Esophagus muscularis mucosa (tissue), 4 donors: Measurements from ENCODE around the gene ABTB2. TPM values are rescaled to one million over a fixed set of nuclear protein-coding genes. Genes with fewer than 3 reads are reported as not detected.

Experiments
- DNase-seq: peaks from one replicate; pipeline ENCODE4 v3.0.0-alpha.2; 2017; ENCODE audit errors: extremely low spot score
- H3K27ac ChIP-seq, 4 donors: fragments of 200-600 bp; sonication (generic); replicated peaks in 1 of 4; 1 replicate in 3 of 4; 2 replicates in 1 of 4; pipeline ENCODE4 v1.5.1; 2016 to 2019; ENCODE audit warnings: mild to moderate bottlenecking in 1 of 4
- H3K27me3 ChIP-seq, 4 donors: fragments of 200-600 bp; sonication (generic); one replicate each; pipeline versions ENCODE4 v1.5.1 to v1.6.0; 2016 to 2019
- H3K36me3 ChIP-seq, 4 donors: fragments of 200-600 bp; sonication (generic); one replicate each; pipeline ENCODE4 v1.5.1; 2016 to 2019
- H3K4me1 ChIP-seq, 4 donors: fragments of 200-600 bp; sonication (generic); one replicate each; pipeline ENCODE4 v1.5.1; 2016 to 2019
- H3K4me3 ChIP-seq, 4 donors: fragments of 200-600 bp; sonication (generic); 1 replicate in 2 of 4; 2 replicates in 2 of 4; pipeline ENCODE4 v1.5.1; 2016 to 2019; ENCODE audit warnings: mild to moderate bottlenecking in 4 of 4, moderate library complexity in 1 of 4
- H3K9me3 ChIP-seq, 4 donors: fragments of 200-600 bp; sonication (generic); 1 replicate in 3 of 4; 2 replicates in 1 of 4; pipeline ENCODE4 v1.5.1; 2016 to 2019
- CTCF ChIP-seq, 3 experiments: fragments of 200-600 bp in 2 of 3; fragments of 450-650 bp in 1 of 3; sonication (generic) in 2 of 3; IDR thresholded peaks; one replicate each; pipeline ENCODE4 v1.5.1; 2017 to 2019; ENCODE audit warnings: antibody characterized with exemption in 3 of 3, mild to moderate bottlenecking in 2 of 3, moderate library complexity in 1 of 3
- EP300 ChIP-seq: sonication (generic); formaldehyde crosslinking; IDR thresholded peaks from one replicate; pipeline ENCODE4 v1.6.1; 2017; ENCODE audit warnings: antibody characterized with exemption
- POLR2A ChIP-seq: fragments of 450-650 bp; IDR thresholded peaks from one replicate; pipeline ENCODE4 v1.6.1; 2017; ENCODE audit warnings: antibody characterized with exemption, moderate library complexity, mild to moderate bottlenecking, low read depth
- POLR2AphosphoS5 ChIP-seq, 2 donors: sonication (generic); formaldehyde crosslinking; IDR thresholded peaks; one replicate each; pipeline ENCODE4 v1.6.1; 2017; ENCODE audit warnings: antibody characterized with exemption in 2 of 2
- WGBS: methylation state at CpG from one replicate; pipeline ENCODE4 v1.1.5; 2018; 5-methylcytosine and 5-hydroxymethylcytosine counted together
- intact Hi-C: fragments of 100-400 bp; cut with DNase I; formaldehyde crosslinking; loops from one replicate; pipeline ENCODE4 v1.15.1; 2023
- total RNA-seq, 4 donors: library from RNA; depleted of rRNA; stranded (reverse); fragments of >200 nt; gene quantifications; one replicate each; pipeline versions ENCODE4 v1.1.0 to v1.2.1, GENCODE V29; 2016

ABTB2 gene
- total RNA-seq, 4 donors from 2014 or later: 5.0 to 8.0 (median 7.2) TPM

- intact Hi-C loops: no loop called here
- 74% methylated on average over 11 of the region's 18 CpGs for WGBS
- Histone ChIP-seq H3K9me3 (no peaks in the 10 kb centered on the region), H3K36me3 (peaks cover 0 to 18% (median 11%) of the 10 kb centered on the region in 4 donors), H3K27ac (no peak overlapping the region), H3K4me1 (peaks cover 0 to 3% (median 2%) of the 10 kb centered on the region in 4 donors), H3K27me3 (no peaks in the 10 kb centered on the region), H3K4me3 (no peak overlapping the region)
- TF ChIP-seq POLR2A: no peak
- TF ChIP-seq EP300: no peak
- no peak for TF ChIP-seq CTCF (IDR thresholded peaks at IDR 0.05)
- no peak for TF ChIP-seq POLR2AphosphoS5 (IDR thresholded peaks at IDR 0.05)
- DNase-seq: no peak
These were observed 189.0 kb downstream of the ABTB2 start for GRCh38 chr11:34168642-34169420.

- no peaks in the 10 kb centered on the region for H3K27me3 ChIP-seq
- H3K27ac ChIP-seq: no peak overlapping the region
- no peaks in the 10 kb centered on the region for H3K4me1 ChIP-seq
- peaks cover 0 to 21% (median 11%) of the 10 kb centered on the region in 4 donors for H3K36me3 ChIP-seq
- intact Hi-C loops: no loop called here
- no peaks in the 10 kb centered on the region for H3K9me3 ChIP-seq
- no peak for TF ChIP-seq POLR2A
- 92% methylated on average over 8 of the region's 9 CpGs for WGBS
- H3K4me3 ChIP-seq: no peak overlapping the region
- no peak for DNase-seq
These were observed 189.8 kb downstream of the ABTB2 start for GRCh38 chr11:34167961-34168360.

- no peak overlapping the region for H3K4me3 ChIP-seq
- H3K9me3 ChIP-seq: no peaks in the 10 kb centered on the region
- no peak for TF ChIP-seq POLR2A
- TF ChIP-seq EP300: no peak
- TF ChIP-seq POLR2AphosphoS5 (IDR thresholded peaks at IDR 0.05): no peak
- no peak for TF ChIP-seq CTCF (IDR thresholded peaks at IDR 0.05)
- peaks cover 0 to 28% (median 18%) of the 10 kb centered on the region in 4 donors for H3K36me3 ChIP-seq
- no peak overlapping the region for H3K27ac ChIP-seq
- H3K4me1 ChIP-seq: no peaks in the 10 kb centered on the region
- 94% methylated on average over 16 of the region's 16 CpGs for WGBS
- no peak for DNase-seq
- H3K27me3 ChIP-seq: no peaks in the 10 kb centered on the region
- intact Hi-C loops: no loop called here
These were observed 190.7 kb downstream of the ABTB2 start for GRCh38 chr11:34166806-34167740.

- Histone ChIP-seq H3K9me3 (no peaks in the 10 kb centered on the region), H3K27ac (no peak overlapping the region), H3K36me3 (peaks cover 0 to 35% (median 25%) of the 10 kb centered on the region in 4 donors), H3K4me1 (no peaks in the 10 kb centered on the region), H3K27me3 (no peaks in the 10 kb centered on the region), H3K4me3 (no peak overlapping the region)
- DNase-seq: no peak
- WGBS: 75% methylated on average over 5 of the region's 12 CpGs
- intact Hi-C loops: no loop called here
- TF ChIP-seq CTCF (IDR thresholded peaks at IDR 0.05): no peak
- no peak for TF ChIP-seq POLR2A
- TF ChIP-seq EP300: no peak
- TF ChIP-seq POLR2AphosphoS5 (IDR thresholded peaks at IDR 0.05): no peak
These were observed 191.8 kb downstream of the ABTB2 start for GRCh38 chr11:34165786-34166555.
